ENCODE results near the gene MZT2B.
"Not testable (repeated sequence)": the region's sequence is repeated elsewhere in the genome, so short reads cannot be mapped to it uniquely, and the experiment has no call there.

Gene MZT2B

GRCh38 chr2:130220505-130220904, 38.4 kb downstream of the MZT2B start:
- DNase-seq = not testable (repeated sequence)

- not testable (repeated sequence) for DNase-seq
Observed at GRCh38 chr2:130222523-130222922, 40.5 kb downstream of the MZT2B start.

GRCh38 chr2:130228005-130228404, 45.9 kb downstream of the MZT2B start:
- not testable (repeated sequence) for DNase-seq

GRCh38 chr2:130228467-130229160, 46.6 kb downstream of the MZT2B start:
- DNase-seq = not testable (repeated sequence)

GRCh38 chr2:130229161-130229510, 47.1 kb downstream of the MZT2B start:
- DNase-seq = peak; percentile 14

- not testable (repeated sequence) for DNase-seq
Observed at GRCh38 chr2:130230376-130230775, 48.3 kb downstream of the MZT2B start.

GRCh38 chr2:130230907-130231306, 48.8 kb downstream of the MZT2B start:
- DNase-seq = not testable (repeated sequence)

- DNase-seq = no peak
Observed at GRCh38 chr2:130231656-130232055, 49.6 kb downstream of the MZT2B start.

- not testable (repeated sequence) for DNase-seq
Observed at GRCh38 chr2:130233066-130233465, 51.0 kb downstream of the MZT2B start.

- DNase-seq = not testable (repeated sequence)
Observed at GRCh38 chr2:130239581-130239980, 57.5 kb downstream of the MZT2B start.

Measured in midbrain (tissue), 1 donor.